Colonic mucosa (tissue), 4 donors: ENCODE data around the gene RFX8. TPM values are rescaled to one million over a fixed set of nuclear protein-coding genes. Genes with fewer than 3 reads are reported as not detected.

Experiments
- DNase-seq: peaks from one replicate; pipeline ENCODE4 v3.0.0-alpha.2; 2020
- H3K27ac ChIP-seq: fragments of 200-600 bp; one replicate; pipeline ENCODE4 v1.8.0; 2021
- H3K27me3 ChIP-seq: fragments of 200-600 bp; one replicate; pipeline ENCODE4 v1.8.0; 2021
- H3K36me3 ChIP-seq: fragments of 200-600 bp; one replicate; pipeline ENCODE4 v1.8.0; 2021
- H3K4me1 ChIP-seq: fragments of 200-600 bp; one replicate; pipeline ENCODE4 v1.8.0; 2021; ENCODE audit warnings: mild to moderate bottlenecking
- H3K4me3 ChIP-seq: fragments of 200-600 bp; one replicate; pipeline ENCODE4 v1.8.0; 2021
- H3K9ac ChIP-seq, 2 donors: one replicate each; pipeline ENCODE4 v1.7.0; 2013; ENCODE audit warnings: control low read depth in 2 of 2, low read depth in 2 of 2, low read length in 2 of 2
- H3K9me3 ChIP-seq: fragments of 200-600 bp; one replicate; pipeline ENCODE4 v1.8.0; 2021
- intact Hi-C: fragments of 100-400 bp; cut with DNase I; formaldehyde crosslinking; loops from one replicate; pipeline ENCODE4 v1.14.1; 2022
- total RNA-seq, 2 donors: library from RNA; stranded (reverse); fragmentation: NEBNext Ultra II Directional in 1 of 2; extraction: Animal tissue kit (Norgen Biotek cat#: 25700) in 1 of 2; gene quantifications; one replicate each; pipeline ENCODE4 v1.2.1, GENCODE V29; 2021
- TF ChIP-seq, protein P1 (sequence below): fragments of 200-600 bp; IDR thresholded peaks from one replicate; pipeline ENCODE4 v1.8.0; 2022; ENCODE audit warnings: antibody characterized with exemption, mild to moderate bottlenecking
- donor health status: healthy.
- donor health status: DM: no; HTN: no; CAD: no.
- donor health status: DM: no; HTN: no; CAD: no.

Gene RFX8
- total RNA-seq, 2 donors from 2014 or later, result not detected

DNA sequence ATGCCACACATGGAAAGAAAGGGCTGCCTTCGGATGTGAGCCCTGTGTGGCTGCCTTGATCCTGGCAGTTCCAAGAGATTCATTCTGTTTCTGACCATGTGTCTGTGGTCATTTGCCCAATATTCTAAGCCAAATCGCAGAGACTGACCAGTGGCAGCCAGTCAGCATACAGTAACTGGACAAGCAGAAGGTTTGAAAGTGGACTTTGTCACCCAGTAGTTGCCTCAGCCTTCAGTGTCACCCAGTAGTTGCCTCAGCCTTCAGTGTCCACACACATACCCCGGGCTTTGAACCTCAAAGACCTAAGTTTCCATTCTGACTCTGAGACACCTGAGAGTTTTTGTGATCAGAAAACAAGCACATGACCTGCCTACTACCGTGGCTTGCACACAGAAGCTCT lies 5.0 kb downstream of the RFX8 start:
- H3K4me3 ChIP-seq, result no peak overlapping the region
- TF ChIP-seq, protein P1, sequence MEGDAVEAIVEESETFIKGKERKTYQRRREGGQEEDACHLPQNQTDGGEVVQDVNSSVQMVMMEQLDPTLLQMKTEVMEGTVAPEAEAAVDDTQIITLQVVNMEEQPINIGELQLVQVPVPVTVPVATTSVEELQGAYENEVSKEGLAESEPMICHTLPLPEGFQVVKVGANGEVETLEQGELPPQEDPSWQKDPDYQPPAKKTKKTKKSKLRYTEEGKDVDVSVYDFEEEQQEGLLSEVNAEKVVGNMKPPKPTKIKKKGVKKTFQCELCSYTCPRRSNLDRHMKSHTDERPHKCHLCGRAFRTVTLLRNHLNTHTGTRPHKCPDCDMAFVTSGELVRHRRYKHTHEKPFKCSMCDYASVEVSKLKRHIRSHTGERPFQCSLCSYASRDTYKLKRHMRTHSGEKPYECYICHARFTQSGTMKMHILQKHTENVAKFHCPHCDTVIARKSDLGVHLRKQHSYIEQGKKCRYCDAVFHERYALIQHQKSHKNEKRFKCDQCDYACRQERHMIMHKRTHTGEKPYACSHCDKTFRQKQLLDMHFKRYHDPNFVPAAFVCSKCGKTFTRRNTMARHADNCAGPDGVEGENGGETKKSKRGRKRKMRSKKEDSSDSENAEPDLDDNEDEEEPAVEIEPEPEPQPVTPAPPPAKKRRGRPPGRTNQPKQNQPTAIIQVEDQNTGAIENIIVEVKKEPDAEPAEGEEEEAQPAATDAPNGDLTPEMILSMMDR, result no peak
- H3K27ac ChIP-seq, result no peak overlapping the region
- intact Hi-C loops, result no loop called here
- H3K9ac ChIP-seq, result no peak overlapping the region
- no peak for DNase-seq
- H3K4me1 ChIP-seq, result no peaks in the 10 kb centered on the region
- no peaks in the 10 kb centered on the region for H3K9me3 ChIP-seq
- H3K36me3 ChIP-seq, result no peaks in the 10 kb centered on the region
- peaks cover 5% of the 10 kb centered on the region for H3K27me3 ChIP-seq

DNA sequence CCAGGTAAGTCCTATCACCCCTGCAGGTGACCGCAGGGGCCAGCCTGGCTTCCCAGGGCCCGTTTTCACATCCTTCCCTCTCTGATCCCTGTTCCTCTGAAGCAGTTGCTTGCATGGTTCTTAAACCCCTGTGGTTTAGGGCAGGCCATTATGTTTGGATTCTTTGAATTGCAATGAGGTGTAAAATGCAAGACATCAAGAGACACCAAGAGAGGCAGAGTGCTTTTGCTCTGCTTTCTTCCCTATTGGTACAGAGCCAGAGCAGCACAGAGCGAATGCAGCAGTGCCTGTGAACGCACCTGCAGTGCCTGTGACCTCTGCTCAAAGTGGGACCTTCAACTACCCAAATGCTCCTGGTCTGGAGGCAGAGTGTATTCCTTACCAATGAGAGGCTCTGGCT lies 7.6 kb downstream of the RFX8 start:
- intact Hi-C loops, result no loop called here
- no peak for DNase-seq

DNA sequence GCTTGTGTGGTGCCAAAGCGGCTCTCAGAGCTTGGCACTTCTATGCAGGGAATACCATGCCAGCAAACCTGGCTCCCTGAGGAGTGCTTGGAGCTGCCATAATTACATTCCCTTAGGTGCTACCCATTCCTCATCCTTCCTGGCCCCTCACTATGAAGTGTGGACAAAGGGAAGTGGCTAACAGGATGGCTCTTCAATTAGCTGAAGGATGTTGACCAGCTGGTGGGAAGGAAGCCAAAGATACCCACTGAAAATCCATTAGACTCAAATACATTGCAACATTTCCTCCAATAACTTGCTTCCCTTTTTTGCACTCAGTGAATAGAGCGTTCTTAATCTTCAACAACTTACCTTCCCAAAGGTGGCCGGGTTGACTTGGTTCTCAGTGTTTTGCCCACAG lies 8.5 kb downstream of the RFX8 start:
- Histone ChIP-seq H3K4me1 (no peaks in the 10 kb centered on the region), H3K9me3 (no peaks in the 10 kb centered on the region), H3K27ac (no peak overlapping the region), H3K27me3 (no peaks in the 10 kb centered on the region), H3K36me3 (no peaks in the 10 kb centered on the region), H3K9ac (no peak overlapping the region), H3K4me3 (no peak overlapping the region)
- no peak for DNase-seq
- intact Hi-C loops, result no loop called here
- TF ChIP-seq, protein P1, result no peak

More for the DNA sequence above, 7.6 kb downstream of the RFX8 start:
- H3K36me3 ChIP-seq, result no peaks in the 10 kb centered on the region
- H3K4me1 ChIP-seq, result no peaks in the 10 kb centered on the region
- H3K27ac ChIP-seq, result no peak overlapping the region
- H3K27me3 ChIP-seq, result no peaks in the 10 kb centered on the region
- no peak overlapping the region for H3K4me3 ChIP-seq
- TF ChIP-seq, protein P1, result no peak
- H3K9ac ChIP-seq, result no peak overlapping the region
- no peaks in the 10 kb centered on the region for H3K9me3 ChIP-seq

DNA sequence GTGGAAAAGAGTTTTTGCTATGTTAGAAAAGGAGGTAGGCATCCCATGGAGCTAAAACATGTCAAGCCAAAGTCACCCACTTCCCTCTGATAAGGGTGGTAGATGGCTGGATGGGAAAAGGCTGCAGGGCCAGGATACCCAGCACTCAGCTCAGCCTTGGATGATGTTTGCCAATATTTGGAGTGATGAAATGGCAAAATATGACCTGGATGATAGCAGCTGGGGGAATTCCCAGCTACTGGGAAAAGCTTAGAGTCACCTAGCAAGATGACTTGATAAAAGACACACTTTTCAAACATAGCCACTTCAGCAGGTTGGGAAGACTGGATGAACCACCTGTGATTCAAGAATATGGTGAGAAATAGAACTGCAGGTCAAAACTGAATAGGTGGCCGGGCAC lies 10.1 kb downstream of the RFX8 start:
- no peak for DNase-seq
- intact Hi-C loops, result no loop called here
- Histone ChIP-seq H3K27ac (no peak overlapping the region), H3K4me3 (no peak overlapping the region), H3K36me3 (no peaks in the 10 kb centered on the region), H3K27me3 (no peaks in the 10 kb centered on the region), H3K9ac (no peak overlapping the region), H3K9me3 (no peaks in the 10 kb centered on the region), H3K4me1 (no peaks in the 10 kb centered on the region)
- TF ChIP-seq, protein P1, result no peak

DNA sequence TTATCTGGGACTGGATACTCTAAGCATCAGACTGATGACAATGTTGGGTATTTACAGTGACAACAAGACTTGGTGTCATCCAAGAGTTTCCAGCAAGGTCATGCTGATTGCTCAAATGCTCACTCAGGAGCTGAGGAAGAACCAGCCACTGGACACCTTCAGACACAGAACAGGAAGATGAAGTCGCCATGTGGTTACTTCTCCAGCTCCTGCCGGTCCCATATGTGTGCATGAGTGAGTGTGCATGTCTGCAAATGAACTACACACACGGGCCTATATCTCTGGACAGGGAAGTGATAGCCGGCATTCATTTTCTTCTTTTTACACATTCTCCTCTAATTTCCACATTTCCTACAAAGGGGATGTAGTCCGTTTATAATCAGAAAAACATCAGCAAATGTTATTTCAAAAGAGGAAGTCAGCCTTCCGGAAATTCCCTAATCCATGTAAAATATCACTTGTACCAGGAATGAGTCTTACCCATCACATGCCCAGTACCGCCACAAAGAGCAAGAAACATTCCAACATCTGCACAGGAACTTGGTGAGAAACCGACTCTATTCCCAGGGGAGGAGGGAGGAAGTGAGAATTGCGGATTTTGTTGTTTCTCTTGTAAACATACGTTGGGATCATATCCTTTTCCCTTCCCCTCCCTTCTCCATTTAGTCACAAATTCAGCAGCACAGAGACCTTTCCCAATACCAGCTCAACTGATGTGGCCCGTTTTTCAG lies 10.8 kb downstream of the RFX8 start:
- no peaks in the 10 kb centered on the region for H3K27me3 ChIP-seq
- no peak for DNase-seq
- intact Hi-C loops, result no loop called here
- H3K9me3 ChIP-seq, result no peaks in the 10 kb centered on the region
- TF ChIP-seq, protein P1, result no peak
- H3K9ac ChIP-seq, result no peak overlapping the region
- H3K4me1 ChIP-seq, result no peaks in the 10 kb centered on the region
- no peak overlapping the region for H3K4me3 ChIP-seq
- no peak overlapping the region for H3K27ac ChIP-seq
- H3K36me3 ChIP-seq, result no peaks in the 10 kb centered on the region
